AG04450 (cell line): Measurements from ENCODE around the gene PLEKHA6. TPM values are rescaled to one million over a fixed set of nuclear protein-coding genes. Genes with fewer than 3 reads are reported as not detected.
A peak's percentile ranks its signal among the peaks of the same experiment; 100 is the strongest.

Experiments
- CTCF ChIA-PET: fragments of 300-600, 350-600 bp; formaldehyde crosslinking; extraction: SDS; loops from one replicate; lab custom pipeline; 2022; ENCODE audit warnings: antibody characterized with exemption, inconsistent platforms; lab: Charles Lee
- POLR2A ChIA-PET: fragments of 350-600 bp; formaldehyde crosslinking; extraction: SDS; loops from one replicate; lab custom pipeline; 2021; ENCODE audit warnings: antibody characterized with exemption, inconsistent platforms; lab: Yijun Ruan, JAX
- DNase-seq: peaks from one replicate; pipeline ENCODE4 v3.0.0-alpha.2; 2011; ENCODE audit warnings: low read depth, low spot score
- H3K27ac ChIP-seq: one replicate; pipeline ENCODE4 v1.5.1; 2012; ENCODE audit warnings: low read depth, low read length, control low read depth
- H3K27me3 ChIP-seq: one replicate; pipeline ENCODE4 v1.6.0; 2012; ENCODE audit warnings: low read length; ENCODE audit not compliant: control insufficient read depth, insufficient read depth
- H3K4me3 ChIP-seq: 2 replicates; pipeline ENCODE4 v1.5.1; 2011; ENCODE audit warnings: mild to moderate bottlenecking, low read depth, low read length, control low read depth
- H3K9me3 ChIP-seq: 2 replicates; pipeline ENCODE4 v1.5.1; 2012; ENCODE audit warnings: low read length; ENCODE audit not compliant: control insufficient read depth, insufficient read depth
- CTCF ChIP-seq: IDR thresholded peaks from 2 replicates; pipeline ENCODE4 v1.5.1; 2011; ENCODE audit warnings: low read depth, low read length, control low read depth, inconsistent platforms
- polyA plus RNA-seq: library from polyadenylated mRNA; depleted of rRNA; stranded (reverse); fragments of >200 nt; gene quantifications from 2 replicates; pipeline ENCODE4 v1.2.3, GENCODE V29; 2011

PLEKHA6 gene
- polyA plus RNA-seq, 1 experiment = 6.8 TPM

GRCh38 chr1:204258213-204259115 is 101.3 kb downstream of the PLEKHA6 start:
- Histone ChIP-seq H3K27ac (no peak overlapping the region), H3K9me3 (no peaks in the 10 kb centered on the region), H3K27me3 (no peaks in the 10 kb centered on the region), H3K4me3 (no peak overlapping the region)
- ChIA-PET POLR2A (interaction anchor here (0.9 kb wide), 1 partner anchor 38 kb away, joined by 3 read pairs; no protein-coding TSS in a partner anchor), CTCF (interaction anchor here (0.6 to 7.1 kb wide), 52 partner anchors 9 to 333 kb away, joined by 3 to 187 read pairs (median 5); partner anchors contain the start of genes GOLT1A and PLEKHA6)
- DNase-seq = peak; percentile 20
- peak; percentile 89 for TF ChIP-seq CTCF

GRCh38 chr1:204257446-204257845 is 102.3 kb downstream of the PLEKHA6 start:
- no peaks in the 10 kb centered on the region for H3K27me3 ChIP-seq
- no peak for TF ChIP-seq CTCF
- no peak for DNase-seq
- H3K27ac ChIP-seq = no peak overlapping the region
- H3K4me3 ChIP-seq = no peak overlapping the region
- H3K9me3 ChIP-seq = no peaks in the 10 kb centered on the region
- CTCF ChIA-PET = interaction anchor here (0.7 to 7.1 kb wide), 21 partner anchors 9 to 141 kb away, joined by 3 to 187 read pairs (median 8); partner anchors contain the start of genes GOLT1A and PLEKHA6
- POLR2A ChIA-PET = no interaction called here

GRCh38 chr1:204256531-204256930 is 103.2 kb downstream of the PLEKHA6 start:
- POLR2A ChIA-PET = no interaction called here
- TF ChIP-seq CTCF = no peak
- Histone ChIP-seq H3K9me3 (no peaks in the 10 kb centered on the region), H3K27ac (no peak overlapping the region), H3K27me3 (no peaks in the 10 kb centered on the region), H3K4me3 (no peak overlapping the region)
- CTCF ChIA-PET = interaction anchor here (1.0 to 7.1 kb wide), 5 partner anchors 25 to 142 kb away, joined by 3 to 187 read pairs (median 8); partner anchors contain the start of gene PLEKHA6
- DNase-seq = no peak

- TF ChIP-seq CTCF = no peak
- Histone ChIP-seq H3K9me3 (no peaks in the 10 kb centered on the region), H3K27me3 (no peaks in the 10 kb centered on the region), H3K27ac (peak overlapping the region; percentile 21), H3K4me3 (no peak overlapping the region)
- POLR2A ChIA-PET = no interaction called here
- no peak for DNase-seq
- CTCF ChIA-PET = interaction anchor here (1.7 to 7.1 kb wide), 5 partner anchors 42 to 142 kb away, joined by 5 to 187 read pairs (median 13); partner anchors contain the start of genes GOLT1A and PLEKHA6
Observed at GRCh38 chr1:204255966-204256365, 103.8 kb downstream of the PLEKHA6 start.
